ENCODE data around the gene RPP25.

- TF ChIP-seq CTCF (conservative IDR thresholded peaks at IDR 0.05; ENCODE audit: low read depth, low read length) (no peak), EZH2 (IDR thresholded peaks at IDR 0.05; ENCODE audit: borderline replicate concordance, low read depth, low read length, poor library complexity, severe bottlenecking) (no peak)
Observed at GRCh38 chr15:74954515-74954914, 2.1 kb downstream of the RPP25 start.

Data from A673 (cell line).